Uterus (tissue), 4 donors: ENCODE results near the gene TMEM35B. TPM values are rescaled to one million over a fixed set of nuclear protein-coding genes. Genes with fewer than 3 reads are reported as not detected.
"Not testable (repeated sequence)": the region's sequence is repeated elsewhere in the genome, so short reads cannot be mapped to it uniquely, and the experiment has no call there.

ENCODE experiments used
- DNase-seq, 2 donors: peaks; one replicate each; pipeline ENCODE4 v3.0.0-alpha.2; 2019 to 2020
- H3K27ac ChIP-seq, 2 donors: fragments of 200-600 bp; sonication (generic); 1 replicate in 1 of 2; 2 replicates in 1 of 2; pipeline ENCODE4 v1.5.1; 2016 to 2018
- H3K27me3 ChIP-seq, 2 donors: fragments of 200-600 bp; sonication (generic); one replicate each; pipeline ENCODE4 v1.5.1; 2018 to 2019; ENCODE audit warnings: control low read depth in 1 of 2
- H3K36me3 ChIP-seq, 2 donors: fragments of 200-600 bp; sonication (generic); one replicate each; pipeline ENCODE4 v1.5.1; 2019; ENCODE audit warnings: control low read depth in 1 of 2
- H3K4me1 ChIP-seq, 2 donors: fragments of 200-600 bp; sonication (generic); one replicate each; pipeline ENCODE4 v1.5.1; 2018 to 2019; ENCODE audit warnings: control low read depth in 1 of 2
- H3K4me3 ChIP-seq, 2 donors: fragments of 200-600 bp; sonication (generic); 1 replicate in 1 of 2; 2 replicates in 1 of 2; pipeline ENCODE4 v1.5.1; 2018 to 2019; ENCODE audit warnings: mild to moderate bottlenecking in 1 of 2
- H3K9me3 ChIP-seq, 2 donors: fragments of 200-600 bp; sonication (generic); one replicate each; pipeline ENCODE4 v1.5.1; 2019; ENCODE audit warnings: control low read depth in 1 of 2
- POLR2A ChIP-seq, 2 donors: fragments of 450-650 bp; IDR thresholded peaks; one replicate each; pipeline ENCODE4 v1.6.1; 2016; ENCODE audit warnings: antibody characterized with exemption in 2 of 2, mild to moderate bottlenecking in 1 of 2, moderate library complexity in 1 of 2
- intact Hi-C: fragments of 100-400 bp; cut with DNase I; formaldehyde crosslinking; loops from one replicate; pipeline ENCODE4 v1.15.1; 2023; ENCODE audit warnings: low total_unique reads
- total RNA-seq, 4 donors: library from RNA; depleted of rRNA in 3 of 4; stranded (reverse); fragments of >200 nt in 3 of 4; gene quantifications; one replicate each; pipeline versions ENCODE4 v1.1.0 to v1.2.4, GENCODE V29; 2014 to 2023
- TF ChIP-seq, protein P1 (sequence below), 4 experiments: fragments of 200-600 bp in 2 of 4; fragments of 450-650 bp in 2 of 4; sonication (generic) in 2 of 4; IDR thresholded peaks; one replicate each; pipeline ENCODE4 v1.5.1; 2016 to 2019; ENCODE audit warnings: antibody characterized with exemption in 4 of 4, mild to moderate bottlenecking in 2 of 4, moderate library complexity in 1 of 4
- donor health status: DM: yes; HTN: yes; CAD: no.

The TMEM35B gene
- total RNA-seq, 4 donors from 2014 or later, result 35.6 to 106 (median 71.2) TPM

- Histone ChIP-seq H3K36me3 (no peaks in the 10 kb centered on the region), H3K4me3 (no peak overlapping the region), H3K27ac (no peak overlapping the region), H3K9me3 (no peaks in the 10 kb centered on the region), H3K4me1 (no peaks in the 10 kb centered on the region), H3K27me3 (no peaks in the 10 kb centered on the region)
- DNase-seq, result no peak
- no peak for TF ChIP-seq POLR2A (IDR thresholded peaks at IDR 0.05)
- TF ChIP-seq, protein P1, sequence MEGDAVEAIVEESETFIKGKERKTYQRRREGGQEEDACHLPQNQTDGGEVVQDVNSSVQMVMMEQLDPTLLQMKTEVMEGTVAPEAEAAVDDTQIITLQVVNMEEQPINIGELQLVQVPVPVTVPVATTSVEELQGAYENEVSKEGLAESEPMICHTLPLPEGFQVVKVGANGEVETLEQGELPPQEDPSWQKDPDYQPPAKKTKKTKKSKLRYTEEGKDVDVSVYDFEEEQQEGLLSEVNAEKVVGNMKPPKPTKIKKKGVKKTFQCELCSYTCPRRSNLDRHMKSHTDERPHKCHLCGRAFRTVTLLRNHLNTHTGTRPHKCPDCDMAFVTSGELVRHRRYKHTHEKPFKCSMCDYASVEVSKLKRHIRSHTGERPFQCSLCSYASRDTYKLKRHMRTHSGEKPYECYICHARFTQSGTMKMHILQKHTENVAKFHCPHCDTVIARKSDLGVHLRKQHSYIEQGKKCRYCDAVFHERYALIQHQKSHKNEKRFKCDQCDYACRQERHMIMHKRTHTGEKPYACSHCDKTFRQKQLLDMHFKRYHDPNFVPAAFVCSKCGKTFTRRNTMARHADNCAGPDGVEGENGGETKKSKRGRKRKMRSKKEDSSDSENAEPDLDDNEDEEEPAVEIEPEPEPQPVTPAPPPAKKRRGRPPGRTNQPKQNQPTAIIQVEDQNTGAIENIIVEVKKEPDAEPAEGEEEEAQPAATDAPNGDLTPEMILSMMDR (IDR thresholded peaks at IDR 0.05), result no peak
- intact Hi-C loops, result no loop called here
These were observed 11.8 kb downstream of the TMEM35B start for GRCh38 chr1:34973326-34973725.

GRCh38 chr1:34970829-34971228 is 14.3 kb downstream of the TMEM35B start:
- no peaks in the 10 kb centered on the region for H3K4me1 ChIP-seq
- DNase-seq, result no peak
- no peaks in the 10 kb centered on the region for H3K36me3 ChIP-seq
- intact Hi-C loops, result no loop called here
- TF ChIP-seq, protein P1 (IDR thresholded peaks at IDR 0.05), result no peak
- no peak for TF ChIP-seq POLR2A (IDR thresholded peaks at IDR 0.05)
- no peaks in the 10 kb centered on the region for H3K9me3 ChIP-seq
- no peak overlapping the region for H3K27ac ChIP-seq
- H3K27me3 ChIP-seq, result no peaks in the 10 kb centered on the region
- H3K4me3 ChIP-seq, result no peak overlapping the region

GRCh38 chr1:34970220-34970735 is 14.9 kb downstream of the TMEM35B start:
- intact Hi-C loops, result no loop called here
- TF ChIP-seq POLR2A (IDR thresholded peaks at IDR 0.05), result no peak
- TF ChIP-seq, protein P1 (IDR thresholded peaks at IDR 0.05), result no peak
- DNase-seq, result no peak

DNA sequence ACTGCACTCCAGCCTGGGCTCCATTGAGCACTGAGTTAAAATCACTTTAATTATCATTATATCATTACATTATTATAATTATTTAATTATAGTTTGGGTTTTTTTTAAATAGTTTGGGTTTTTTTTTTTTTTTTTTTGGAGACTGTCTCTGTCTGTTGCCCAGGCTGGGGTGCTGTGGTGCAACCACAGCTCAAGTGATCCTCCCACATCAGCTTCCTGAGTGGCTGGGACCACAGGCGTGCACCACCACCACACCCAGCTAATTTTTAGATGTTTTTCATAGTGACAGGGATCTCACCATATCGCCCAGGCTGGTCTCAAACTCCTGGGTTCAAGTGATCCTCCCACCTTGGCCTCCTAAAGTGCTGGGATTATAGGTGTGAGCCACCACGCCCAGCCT is 16.9 kb downstream of the TMEM35B start:
- DNase-seq, H3K27me3 ChIP-seq, intact Hi-C loops, H3K4me1 ChIP-seq, H3K36me3 ChIP-seq, H3K9me3 ChIP-seq, H3K27ac ChIP-seq, H3K4me3 ChIP-seq: not testable (repeated sequence)

More at GRCh38 chr1:34970220-34970735, 14.9 kb downstream of the TMEM35B start:
- H3K9me3 ChIP-seq, result no peaks in the 10 kb centered on the region
- no peaks in the 10 kb centered on the region for H3K27me3 ChIP-seq
- H3K4me1 ChIP-seq, result no peaks in the 10 kb centered on the region
- H3K36me3 ChIP-seq, result no peaks in the 10 kb centered on the region
- H3K27ac ChIP-seq, result no peak overlapping the region
- no peak overlapping the region for H3K4me3 ChIP-seq

DNA sequence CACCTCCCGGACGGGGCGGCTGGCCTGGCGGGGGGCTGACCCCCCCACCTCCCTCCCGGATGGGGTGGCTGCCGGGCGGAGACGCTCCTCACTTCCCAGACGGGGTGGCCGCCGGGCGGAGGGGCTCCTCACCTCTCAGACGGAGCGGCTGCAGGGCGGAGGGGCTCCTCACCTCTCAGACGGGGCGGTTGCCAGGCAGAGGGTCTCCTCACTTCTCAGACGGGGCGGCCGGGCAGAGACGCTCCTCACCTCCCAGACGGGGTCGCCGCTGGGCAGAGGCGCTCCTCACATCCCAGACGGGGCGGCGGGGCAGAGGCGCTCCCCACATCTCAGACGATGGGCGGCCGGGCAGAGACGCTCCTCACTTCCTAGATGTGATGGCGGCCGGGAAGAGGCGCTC is 17.5 kb downstream of the TMEM35B start:
- H3K27ac ChIP-seq, H3K27me3 ChIP-seq, H3K36me3 ChIP-seq, H3K4me1 ChIP-seq, DNase-seq, H3K9me3 ChIP-seq, H3K4me3 ChIP-seq, intact Hi-C loops: not testable (repeated sequence)

DNA sequence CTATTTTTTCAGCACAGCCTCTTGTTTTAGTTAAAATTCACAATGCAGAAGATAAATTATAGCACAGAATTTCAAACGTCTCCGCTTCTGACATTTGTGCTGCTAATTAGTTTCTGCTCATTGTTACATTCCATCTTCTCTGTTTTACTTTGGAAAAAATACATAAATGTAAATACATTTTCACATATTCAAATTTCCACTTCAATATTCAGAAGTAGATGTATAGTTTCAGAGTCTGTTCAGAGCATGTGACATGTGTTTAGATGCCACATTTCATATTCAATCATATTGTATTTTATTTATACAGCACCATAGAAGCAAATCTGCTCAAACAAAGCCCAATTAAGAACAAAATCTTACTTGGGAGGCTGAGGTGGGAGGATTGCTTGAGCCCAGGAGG is 19.6 kb downstream of the TMEM35B start:
- Histone ChIP-seq H3K9me3 (no peaks in the 10 kb centered on the region), H3K27ac (no peak overlapping the region), H3K4me3 (no peak overlapping the region), H3K27me3 (no peaks in the 10 kb centered on the region), H3K36me3 (no peaks in the 10 kb centered on the region), H3K4me1 (no peaks in the 10 kb centered on the region)
- intact Hi-C loops, result no loop called here
- TF ChIP-seq, protein P1 (IDR thresholded peaks at IDR 0.05), result no peak
- TF ChIP-seq POLR2A (IDR thresholded peaks at IDR 0.05), result no peak
- no peak for DNase-seq
